HL-60 (cell line): Measurements from ENCODE around the gene DNASE1.

Experiments
- DNase-seq, 2 experiments: peaks; one replicate each; pipeline ENCODE4 v3.0.0-alpha.2; 2010 to 2020; ENCODE audit warnings: low read depth in 1 of 2, low spot score in 1 of 2
- H3K27ac ChIP-seq: fragments of 250-450 bp; sonication (Bioruptor Pico); replicated peaks from 2 replicates; pipeline ENCODE4 v1.5.1; 2020; ENCODE audit warnings: mild to moderate bottlenecking, moderate library complexity
- H3K27me3 ChIP-seq: fragments of 250-450 bp; sonication (Bioruptor Pico); 2 replicates; pipeline ENCODE4 v1.5.1; 2021; ENCODE audit warnings: mild to moderate bottlenecking, moderate library complexity; ENCODE audit not compliant: insufficient read depth, poor library complexity, severe bottlenecking
- H3K4me3 ChIP-seq: replicated peaks from 2 replicates; pipeline ENCODE4 v1.5.1; 2011; ENCODE audit warnings: mild to moderate bottlenecking, control low read depth, low read length; ENCODE audit not compliant: insufficient read depth
- GABPA ChIP-seq: IDR thresholded peaks from 2 replicates; pipeline ENCODE4 v1.6.1; 2012; ENCODE audit warnings: low read depth
- POLR2AphosphoS5 ChIP-seq: IDR thresholded peaks from 2 replicates; pipeline ENCODE4 v1.6.1; 2012; ENCODE audit warnings: low read depth
- SPI1 ChIP-seq: IDR thresholded peaks from 2 replicates; pipeline ENCODE4 v1.6.1; 2012; ENCODE audit warnings: low read depth, mild to moderate bottlenecking, borderline replicate concordance
- TF ChIP-seq, protein P1 (sequence below): IDR thresholded peaks from 2 replicates; pipeline ENCODE4 v1.6.1; 2012; ENCODE audit warnings: low read depth; ENCODE audit not compliant: insufficient replicate concordance
- TF ChIP-seq, protein P2 (sequence below): IDR thresholded peaks from one replicate; pipeline ENCODE4 v1.5.1; 2011; ENCODE audit warnings: low read length, control low read depth, inconsistent platforms; ENCODE audit not compliant: insufficient read depth

Gene DNASE1

DNA sequence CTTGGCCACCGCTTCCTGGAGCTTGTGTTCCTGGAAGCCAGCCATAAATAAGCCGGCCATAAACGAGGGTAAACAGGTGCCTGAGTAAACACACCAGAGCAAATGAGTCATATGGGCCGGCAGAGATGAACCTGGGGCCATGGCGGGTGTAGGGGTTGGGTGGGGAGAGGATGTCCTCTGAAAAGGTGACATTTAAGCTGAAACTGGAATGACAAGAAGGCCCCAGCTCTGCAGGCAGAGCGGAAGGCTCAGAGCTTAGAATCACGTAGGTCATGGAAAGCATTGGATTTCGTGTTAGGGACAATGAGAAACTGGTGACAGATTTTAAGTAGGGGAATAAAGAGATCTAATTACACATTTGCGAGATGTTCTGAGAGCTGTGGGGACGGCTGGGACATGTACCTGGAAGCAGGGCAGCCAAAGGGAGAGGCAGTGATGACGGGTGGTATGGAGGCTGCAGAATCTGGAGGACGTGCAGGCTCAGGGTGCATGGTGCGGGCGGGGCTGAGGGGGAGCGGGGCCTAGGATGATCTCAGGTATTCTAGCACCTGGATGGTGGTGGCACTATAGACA is 8.1 kb upstream of the DNASE1 start:
- H3K27me3 ChIP-seq: no peaks in the 10 kb centered on the region
- H3K4me3 ChIP-seq: no peak overlapping the region
- TF ChIP-seq GABPA (no peak), SPI1 (no peak), POLR2AphosphoS5 (no peak)
- TF ChIP-seq, protein P1, sequence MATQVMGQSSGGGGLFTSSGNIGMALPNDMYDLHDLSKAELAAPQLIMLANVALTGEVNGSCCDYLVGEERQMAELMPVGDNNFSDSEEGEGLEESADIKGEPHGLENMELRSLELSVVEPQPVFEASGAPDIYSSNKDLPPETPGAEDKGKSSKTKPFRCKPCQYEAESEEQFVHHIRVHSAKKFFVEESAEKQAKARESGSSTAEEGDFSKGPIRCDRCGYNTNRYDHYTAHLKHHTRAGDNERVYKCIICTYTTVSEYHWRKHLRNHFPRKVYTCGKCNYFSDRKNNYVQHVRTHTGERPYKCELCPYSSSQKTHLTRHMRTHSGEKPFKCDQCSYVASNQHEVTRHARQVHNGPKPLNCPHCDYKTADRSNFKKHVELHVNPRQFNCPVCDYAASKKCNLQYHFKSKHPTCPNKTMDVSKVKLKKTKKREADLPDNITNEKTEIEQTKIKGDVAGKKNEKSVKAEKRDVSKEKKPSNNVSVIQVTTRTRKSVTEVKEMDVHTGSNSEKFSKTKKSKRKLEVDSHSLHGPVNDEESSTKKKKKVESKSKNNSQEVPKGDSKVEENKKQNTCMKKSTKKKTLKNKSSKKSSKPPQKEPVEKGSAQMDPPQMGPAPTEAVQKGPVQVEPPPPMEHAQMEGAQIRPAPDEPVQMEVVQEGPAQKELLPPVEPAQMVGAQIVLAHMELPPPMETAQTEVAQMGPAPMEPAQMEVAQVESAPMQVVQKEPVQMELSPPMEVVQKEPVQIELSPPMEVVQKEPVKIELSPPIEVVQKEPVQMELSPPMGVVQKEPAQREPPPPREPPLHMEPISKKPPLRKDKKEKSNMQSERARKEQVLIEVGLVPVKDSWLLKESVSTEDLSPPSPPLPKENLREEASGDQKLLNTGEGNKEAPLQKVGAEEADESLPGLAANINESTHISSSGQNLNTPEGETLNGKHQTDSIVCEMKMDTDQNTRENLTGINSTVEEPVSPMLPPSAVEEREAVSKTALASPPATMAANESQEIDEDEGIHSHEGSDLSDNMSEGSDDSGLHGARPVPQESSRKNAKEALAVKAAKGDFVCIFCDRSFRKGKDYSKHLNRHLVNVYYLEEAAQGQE: no peak
- TF ChIP-seq, protein P2, sequence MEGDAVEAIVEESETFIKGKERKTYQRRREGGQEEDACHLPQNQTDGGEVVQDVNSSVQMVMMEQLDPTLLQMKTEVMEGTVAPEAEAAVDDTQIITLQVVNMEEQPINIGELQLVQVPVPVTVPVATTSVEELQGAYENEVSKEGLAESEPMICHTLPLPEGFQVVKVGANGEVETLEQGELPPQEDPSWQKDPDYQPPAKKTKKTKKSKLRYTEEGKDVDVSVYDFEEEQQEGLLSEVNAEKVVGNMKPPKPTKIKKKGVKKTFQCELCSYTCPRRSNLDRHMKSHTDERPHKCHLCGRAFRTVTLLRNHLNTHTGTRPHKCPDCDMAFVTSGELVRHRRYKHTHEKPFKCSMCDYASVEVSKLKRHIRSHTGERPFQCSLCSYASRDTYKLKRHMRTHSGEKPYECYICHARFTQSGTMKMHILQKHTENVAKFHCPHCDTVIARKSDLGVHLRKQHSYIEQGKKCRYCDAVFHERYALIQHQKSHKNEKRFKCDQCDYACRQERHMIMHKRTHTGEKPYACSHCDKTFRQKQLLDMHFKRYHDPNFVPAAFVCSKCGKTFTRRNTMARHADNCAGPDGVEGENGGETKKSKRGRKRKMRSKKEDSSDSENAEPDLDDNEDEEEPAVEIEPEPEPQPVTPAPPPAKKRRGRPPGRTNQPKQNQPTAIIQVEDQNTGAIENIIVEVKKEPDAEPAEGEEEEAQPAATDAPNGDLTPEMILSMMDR: no peak
- no peak for DNase-seq
- H3K27ac ChIP-seq: no peak overlapping the region

DNA sequence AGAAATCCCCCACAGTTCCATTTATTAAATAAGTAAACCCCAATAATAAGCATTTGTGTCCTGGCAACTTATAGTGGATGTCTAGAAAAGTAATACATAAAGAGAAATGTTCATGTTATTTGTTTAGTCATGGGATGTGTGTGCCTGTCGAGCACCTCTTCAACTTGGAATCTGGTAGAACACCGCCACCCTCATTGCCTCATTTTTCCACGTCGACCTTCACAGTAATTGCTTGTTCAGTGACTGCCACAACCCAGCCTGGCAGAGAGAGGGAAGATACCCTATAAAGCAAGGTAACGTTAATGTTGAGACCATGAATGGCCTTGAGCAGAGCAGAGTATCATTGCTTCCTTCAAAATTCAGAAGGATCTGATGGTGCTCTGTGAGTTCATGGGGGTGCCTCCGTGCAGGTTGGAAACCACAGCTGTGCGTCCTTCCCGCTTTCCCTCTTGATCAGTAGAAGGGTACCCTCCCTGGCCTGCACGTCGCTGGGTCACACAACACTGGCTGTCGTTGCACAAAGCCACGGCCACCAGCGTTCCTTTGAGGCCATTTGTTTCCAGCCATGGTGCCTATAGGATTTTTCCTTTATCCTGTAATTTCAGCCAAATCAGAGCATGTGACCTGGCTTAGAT is 3.7 kb upstream of the DNASE1 start:
- Histone ChIP-seq H3K27me3 (no peaks in the 10 kb centered on the region), H3K4me3 (no peak overlapping the region), H3K27ac (no peak overlapping the region)
- no peak for DNase-seq
- TF ChIP-seq, protein P2: no peak
- TF ChIP-seq, protein P1: no peak
- TF ChIP-seq GABPA (no peak), SPI1 (no peak), POLR2AphosphoS5 (no peak)

DNA sequence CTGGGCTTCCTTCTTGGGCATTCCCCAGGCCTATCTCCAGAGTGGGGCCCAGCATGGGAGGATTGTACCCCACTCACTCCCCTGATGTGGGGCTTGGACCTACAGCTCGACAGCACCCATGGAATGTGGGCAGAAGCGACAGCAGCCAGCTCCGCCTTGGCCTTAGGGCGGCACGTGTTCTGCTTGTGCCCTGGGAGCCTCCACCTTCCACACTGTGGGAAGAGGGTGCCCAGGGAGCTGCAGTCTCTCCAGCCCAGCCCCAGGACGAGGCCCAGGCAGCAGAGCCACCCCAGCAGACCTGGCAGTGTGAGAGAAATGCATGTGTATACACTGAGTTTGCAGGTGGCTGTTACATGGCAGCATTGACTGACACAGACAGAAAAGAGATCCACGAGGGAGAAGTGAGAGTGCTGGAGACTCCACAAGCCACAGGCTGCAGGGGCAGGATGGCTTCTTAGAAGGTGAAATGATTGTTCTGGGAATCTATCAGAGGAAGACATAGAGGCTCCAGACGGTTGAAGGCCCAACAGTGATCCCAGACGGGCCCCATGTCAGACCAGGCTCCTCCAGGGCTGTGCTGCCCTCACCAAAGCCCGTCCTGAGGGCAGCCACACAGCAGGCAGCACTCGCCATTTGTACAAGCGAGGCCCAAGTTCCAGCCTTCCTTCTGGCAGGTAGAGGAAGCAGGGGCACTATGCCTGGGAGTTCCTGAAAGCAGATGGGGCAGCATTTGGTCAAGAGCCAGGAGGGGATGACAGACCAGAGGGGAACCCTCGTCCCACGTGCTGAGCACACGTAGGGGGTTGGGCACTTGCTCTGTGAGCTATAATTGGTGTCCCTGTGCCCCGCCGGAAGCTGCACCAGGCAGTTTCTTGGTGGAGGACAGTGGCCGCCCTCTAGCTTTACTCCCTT is 2.8 kb upstream of the DNASE1 start:
- no peak for DNase-seq
- Histone ChIP-seq H3K4me3 (no peak overlapping the region), H3K27me3 (no peaks in the 10 kb centered on the region), H3K27ac (no peak overlapping the region)
- TF ChIP-seq SPI1 (no peak), GABPA (no peak), POLR2AphosphoS5 (no peak)
